Measurements from ENCODE around the gene ZNF341.

- no peak for TF ChIP-seq EZH2phosphoT487 (IDR thresholded peaks at IDR 0.05; ENCODE audit: low read depth)
- TF ChIP-seq, protein P1, sequence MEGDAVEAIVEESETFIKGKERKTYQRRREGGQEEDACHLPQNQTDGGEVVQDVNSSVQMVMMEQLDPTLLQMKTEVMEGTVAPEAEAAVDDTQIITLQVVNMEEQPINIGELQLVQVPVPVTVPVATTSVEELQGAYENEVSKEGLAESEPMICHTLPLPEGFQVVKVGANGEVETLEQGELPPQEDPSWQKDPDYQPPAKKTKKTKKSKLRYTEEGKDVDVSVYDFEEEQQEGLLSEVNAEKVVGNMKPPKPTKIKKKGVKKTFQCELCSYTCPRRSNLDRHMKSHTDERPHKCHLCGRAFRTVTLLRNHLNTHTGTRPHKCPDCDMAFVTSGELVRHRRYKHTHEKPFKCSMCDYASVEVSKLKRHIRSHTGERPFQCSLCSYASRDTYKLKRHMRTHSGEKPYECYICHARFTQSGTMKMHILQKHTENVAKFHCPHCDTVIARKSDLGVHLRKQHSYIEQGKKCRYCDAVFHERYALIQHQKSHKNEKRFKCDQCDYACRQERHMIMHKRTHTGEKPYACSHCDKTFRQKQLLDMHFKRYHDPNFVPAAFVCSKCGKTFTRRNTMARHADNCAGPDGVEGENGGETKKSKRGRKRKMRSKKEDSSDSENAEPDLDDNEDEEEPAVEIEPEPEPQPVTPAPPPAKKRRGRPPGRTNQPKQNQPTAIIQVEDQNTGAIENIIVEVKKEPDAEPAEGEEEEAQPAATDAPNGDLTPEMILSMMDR (IDR thresholded peaks at IDR 0.05; ENCODE audit: low read depth, low read length) = no peak
Observed at GRCh38 chr20:33812152-33812849, 80.5 kb downstream of the ZNF341 start.
